ENCODE data around the gene SMOC2. TPM values are rescaled to one million over a fixed set of nuclear protein-coding genes. Genes with fewer than 3 reads are reported as not detected.

The SMOC2 gene
- polyA plus RNA-seq, 3 donors, result not detected

DNA sequence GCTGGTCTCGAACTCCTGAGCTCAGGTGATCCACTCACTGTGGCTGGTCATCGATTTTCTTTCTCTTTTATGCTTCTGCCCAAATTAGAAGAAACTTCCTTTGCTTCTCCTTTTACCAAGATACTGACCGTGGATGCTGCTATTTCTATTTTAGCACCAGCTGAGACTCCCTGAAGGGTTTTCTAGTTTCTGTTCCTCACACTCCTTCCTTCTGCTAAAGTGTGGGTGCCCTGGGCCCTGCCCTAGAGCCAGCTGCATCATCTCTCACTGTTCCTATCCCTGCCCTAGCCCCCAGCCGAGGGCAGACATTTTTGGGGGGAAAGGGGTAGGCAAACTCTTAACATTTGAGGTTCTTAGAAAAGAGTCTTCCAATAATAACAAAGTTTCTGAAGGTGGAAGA lies 6.3 kb downstream of the SMOC2 start:
- no peak overlapping the region for H3K4me2 ChIP-seq (replicated peaks; ENCODE audit: extremely low read depth, low read length, poor library complexity, severe bottlenecking)
- H3K27me3 Mint-ChIP-seq (ENCODE audit: low read depth in 3 of 3), result peaks cover 23 to 26% (median 24%) of the 10 kb centered on the region in 3 donors
- no peak overlapping the region for H3K9ac ChIP-seq (ENCODE audit: insufficient read depth, low read length, poor library complexity, severe bottlenecking)
- no peak overlapping the region for H3K27ac ChIP-seq (ENCODE audit: low read depth in 1 of 2, low read length in 2 of 2)
- DNase-seq, result no peak
- H3K4me3 ChIP-seq (replicated peaks in 1 of 3; ENCODE audit: low read depth in 2 of 3, low read length in 3 of 3), result no peak overlapping the region
- no peak overlapping the region for H3K27ac Mint-ChIP-seq
- H3K9me3 Mint-ChIP-seq, result peaks cover 0 to 6% (median 0%) of the 10 kb centered on the region in 7 donors
- no peaks in the 10 kb centered on the region for H3K36me3 ChIP-seq (replicated peaks in 1 of 2; ENCODE audit: control insufficient read depth in 1 of 2, insufficient read depth in 2 of 2, low read length in 2 of 2)
- H3K4me1 ChIP-seq (ENCODE audit: control insufficient read depth in 1 of 2, insufficient read depth in 2 of 2, low read length in 2 of 2), result no peaks in the 10 kb centered on the region
- intact Hi-C loops (cut with micrococcal nuclease), result no loop called here
- H3K79me2 ChIP-seq (ENCODE audit: insufficient read depth, low read length), result no peaks in the 10 kb centered on the region
- peaks cover 0 to 3% of the 10 kb centered on the region in 2 donors for H3K36me3 Mint-ChIP-seq
- H3K4me1 Mint-ChIP-seq, result peaks cover 4% of the 10 kb centered on the region
- H4K20me1 ChIP-seq (ENCODE audit: insufficient read depth, low read length), result no peaks in the 10 kb centered on the region
- 41% methylated on average over 3 of the region's 4 CpGs for WGBS (ENCODE audit: insufficient coverage)
- H2AFZ ChIP-seq (ENCODE audit: insufficient read depth, low read depth, low read length, poor library complexity, severe bottlenecking), result no peak overlapping the region
- H3K9me3 ChIP-seq (replicated peaks in 1 of 2; ENCODE audit: control insufficient read depth in 1 of 2, insufficient read depth in 1 of 2, low read length in 2 of 2), result peaks cover 0 to 8% of the 10 kb centered on the region in 2 donors
- H3K27me3 ChIP-seq (ENCODE audit: control insufficient read depth in 2 of 2, insufficient read depth in 2 of 2, low read length in 2 of 2), result peaks cover 14 to 17% of the 10 kb centered on the region in 2 donors
- no peak overlapping the region for H3K4me3 Mint-ChIP-seq
- TF ChIP-seq CTCF (IDR thresholded peaks at IDR 0.05), result no peak

DNA sequence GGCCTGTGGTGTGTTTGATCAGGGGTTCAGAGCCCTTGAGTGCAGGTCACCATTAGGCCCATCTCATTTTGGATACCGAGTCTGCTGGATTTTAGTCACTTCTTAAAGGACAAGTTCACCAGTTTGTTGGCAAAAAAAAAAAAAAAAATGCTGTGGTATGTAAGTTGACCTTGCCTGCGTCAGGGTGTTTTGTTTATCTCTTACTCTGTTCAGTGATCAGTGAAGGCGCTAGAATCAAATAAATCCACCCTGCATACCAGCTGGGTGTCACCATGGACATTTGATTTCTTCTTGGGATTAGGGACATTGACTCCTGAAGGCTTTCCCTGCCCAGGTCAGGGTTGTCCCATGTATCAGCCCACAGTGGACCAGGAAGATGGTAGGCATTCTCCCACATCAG lies 6.7 kb downstream of the SMOC2 start:
- peaks cover 0 to 4% (median 0%) of the 10 kb centered on the region in 7 donors for H3K9me3 Mint-ChIP-seq
- H3K79me2 ChIP-seq (ENCODE audit: insufficient read depth, low read length), result no peaks in the 10 kb centered on the region
- H2AFZ ChIP-seq (ENCODE audit: insufficient read depth, low read depth, low read length, poor library complexity, severe bottlenecking), result no peak overlapping the region
- no peak overlapping the region for H3K27ac Mint-ChIP-seq
- no peaks in the 10 kb centered on the region for H3K4me1 ChIP-seq (ENCODE audit: control insufficient read depth in 1 of 2, insufficient read depth in 2 of 2, low read length in 2 of 2)
- H3K36me3 ChIP-seq (replicated peaks in 1 of 2; ENCODE audit: control insufficient read depth in 1 of 2, insufficient read depth in 2 of 2, low read length in 2 of 2), result no peaks in the 10 kb centered on the region
- H3K4me3 Mint-ChIP-seq, result no peak overlapping the region
- H4K20me1 ChIP-seq (ENCODE audit: insufficient read depth, low read length), result no peaks in the 10 kb centered on the region
- peaks cover 0 to 4% of the 10 kb centered on the region in 2 donors for H3K9me3 ChIP-seq (replicated peaks in 1 of 2; ENCODE audit: control insufficient read depth in 1 of 2, insufficient read depth in 1 of 2, low read length in 2 of 2)
- H3K4me2 ChIP-seq (replicated peaks; ENCODE audit: extremely low read depth, low read length, poor library complexity, severe bottlenecking), result no peak overlapping the region
- H3K9ac ChIP-seq (ENCODE audit: insufficient read depth, low read length, poor library complexity, severe bottlenecking), result no peak overlapping the region
- intact Hi-C loops (cut with micrococcal nuclease), result no loop called here
- H3K4me3 ChIP-seq (replicated peaks in 1 of 3; ENCODE audit: low read depth in 2 of 3, low read length in 3 of 3), result no peak overlapping the region
- H3K4me1 Mint-ChIP-seq, result peaks cover 4% of the 10 kb centered on the region
- DNase-seq, result no peak
- H3K27me3 ChIP-seq (ENCODE audit: control insufficient read depth in 2 of 2, insufficient read depth in 2 of 2, low read length in 2 of 2), result peaks cover 10 to 13% of the 10 kb centered on the region in 2 donors
- no peak for TF ChIP-seq CTCF (IDR thresholded peaks at IDR 0.05)
- peaks cover 0 to under 1% of the 10 kb centered on the region in 2 donors for H3K36me3 Mint-ChIP-seq
- peaks cover 19 to 22% (median 19%) of the 10 kb centered on the region in 3 donors for H3K27me3 Mint-ChIP-seq (ENCODE audit: low read depth in 3 of 3)
- H3K27ac ChIP-seq (ENCODE audit: low read depth in 1 of 2, low read length in 2 of 2), result no peak overlapping the region
- WGBS (ENCODE audit: insufficient coverage), result no CpG with 5 or more reads among the region's 3 CpGs

Data from CD14-positive monocyte (primary cell).